Embryonic facial prominence (tissue), 1 donor: ENCODE measurements around the gene CGNL1.

Experiments used
- DNase-seq: peaks from one replicate; pipeline ENCODE4 v3.0.0-alpha.2; 2016; ENCODE audit errors: extremely low spot score

The CGNL1 gene

DNA sequence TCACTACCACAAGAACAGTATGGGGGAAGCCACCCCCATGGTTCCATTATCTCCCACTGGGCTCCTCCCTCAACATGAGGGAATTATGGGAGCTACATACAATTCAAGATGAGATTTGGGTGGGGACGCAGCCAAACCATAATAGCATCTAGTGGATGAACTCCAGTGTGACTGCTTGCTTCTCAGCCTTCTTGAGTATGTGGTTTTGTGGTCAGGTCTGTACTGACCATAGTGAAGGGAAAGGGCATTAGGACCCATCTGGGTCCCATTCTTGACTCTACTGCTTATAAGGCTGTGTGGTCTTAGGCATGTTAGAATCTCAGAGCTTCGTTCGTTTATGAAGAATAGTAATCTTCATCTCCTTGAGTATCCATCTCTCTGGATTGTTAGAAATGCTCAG, 81.4 kb downstream of the CGNL1 start:
- DNase-seq = no peak

DNA sequence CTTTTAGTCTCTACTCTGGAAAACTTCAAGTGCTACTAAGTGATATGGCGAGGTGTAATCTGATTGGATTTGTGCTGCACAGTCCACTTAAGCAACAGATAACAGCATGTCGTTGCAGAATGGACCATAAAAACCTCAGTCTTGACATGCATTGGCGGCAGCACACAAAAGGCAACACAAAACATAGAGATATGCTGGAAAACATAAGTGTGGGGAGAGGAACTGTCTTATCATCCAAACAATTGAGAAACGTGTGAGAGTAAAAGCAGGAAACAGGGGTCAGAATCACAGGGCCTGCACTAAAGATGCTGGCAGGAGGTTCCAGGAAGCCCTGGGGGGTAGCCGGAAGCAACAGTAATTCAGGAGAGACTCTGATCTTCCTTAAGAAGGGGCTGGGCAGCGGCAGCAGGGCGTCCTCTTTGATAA, 82.1 kb downstream of the CGNL1 start:
- DNase-seq = no peak

DNA sequence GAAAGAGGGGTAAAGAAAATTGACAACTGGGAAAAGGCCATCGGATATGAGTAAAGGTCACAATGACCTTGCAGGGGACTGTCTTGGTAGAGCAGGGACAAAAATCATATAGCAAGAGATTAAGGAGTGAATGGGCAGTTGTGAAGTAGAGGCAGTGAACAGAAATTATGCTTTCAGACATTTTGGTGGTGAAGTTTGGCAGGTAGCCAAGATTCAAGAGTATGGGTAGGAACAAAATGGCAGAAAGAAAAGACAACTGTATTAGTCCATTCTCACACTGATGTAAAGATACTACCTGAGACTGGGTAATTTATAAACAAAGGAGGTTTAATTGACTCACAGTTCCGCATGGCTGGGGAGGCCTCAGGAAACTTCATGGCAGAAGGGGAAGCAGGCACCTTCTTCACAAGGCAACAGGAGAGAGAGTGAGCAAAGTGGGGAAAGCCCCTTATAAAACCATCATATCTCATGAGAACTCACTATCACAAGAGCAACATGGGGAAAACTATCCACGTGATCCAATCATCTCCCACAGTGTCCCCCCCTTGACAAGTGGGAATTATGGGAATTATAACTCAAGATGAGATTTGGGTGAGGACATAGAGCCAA, 84.0 kb downstream of the CGNL1 start:
- no peak for DNase-seq

GRCh38 chr15:57461541-57461940, 85.2 kb downstream of the CGNL1 start:
- DNase-seq = no peak

DNA sequence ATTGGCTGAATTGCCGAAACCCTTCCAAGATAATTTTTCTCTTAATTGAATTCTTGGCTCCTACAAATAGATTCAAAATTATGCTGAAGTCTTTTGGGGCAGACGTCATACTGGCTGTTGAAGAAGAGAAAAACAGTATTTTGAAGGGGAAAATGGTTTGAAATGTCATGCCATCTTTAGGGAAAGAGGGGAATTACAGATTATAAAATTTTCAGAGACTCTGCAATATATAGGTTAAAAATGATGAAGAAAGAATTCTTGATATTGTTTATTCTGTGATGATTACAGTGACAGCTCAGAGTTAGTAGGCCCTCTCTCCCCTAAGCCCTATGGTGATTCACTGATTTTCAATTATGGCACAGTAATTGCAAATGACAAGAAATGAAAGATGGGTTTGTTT, 86.1 kb downstream of the CGNL1 start:
- no peak for DNase-seq

GRCh38 chr15:57463360-57463759, 87.1 kb downstream of the CGNL1 start:
- no peak for DNase-seq

DNA sequence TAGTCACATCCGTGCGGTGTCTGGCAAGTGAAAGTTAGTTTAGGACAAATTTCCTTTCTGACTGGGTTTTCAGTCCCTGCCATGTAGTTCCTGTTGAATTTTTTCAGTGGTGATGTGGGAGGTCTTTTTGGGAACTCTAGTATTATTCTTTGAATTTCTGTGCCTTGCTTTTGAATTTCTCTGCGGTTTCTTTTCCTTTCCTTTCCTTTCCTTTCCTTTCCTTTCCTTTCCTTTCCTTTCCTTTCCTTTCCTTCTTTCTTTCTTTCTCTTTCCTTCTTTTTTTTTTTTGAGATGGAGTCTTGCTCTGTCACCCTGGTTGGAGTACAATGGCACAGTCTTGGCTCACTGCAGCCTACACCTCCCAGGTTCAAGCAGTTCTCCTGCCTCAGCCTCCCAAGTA, 88.2 kb downstream of the CGNL1 start:
- DNase-seq = no peak

GRCh38 chr15:57468486-57468885, 92.2 kb downstream of the CGNL1 start:
- no peak for DNase-seq

DNA sequence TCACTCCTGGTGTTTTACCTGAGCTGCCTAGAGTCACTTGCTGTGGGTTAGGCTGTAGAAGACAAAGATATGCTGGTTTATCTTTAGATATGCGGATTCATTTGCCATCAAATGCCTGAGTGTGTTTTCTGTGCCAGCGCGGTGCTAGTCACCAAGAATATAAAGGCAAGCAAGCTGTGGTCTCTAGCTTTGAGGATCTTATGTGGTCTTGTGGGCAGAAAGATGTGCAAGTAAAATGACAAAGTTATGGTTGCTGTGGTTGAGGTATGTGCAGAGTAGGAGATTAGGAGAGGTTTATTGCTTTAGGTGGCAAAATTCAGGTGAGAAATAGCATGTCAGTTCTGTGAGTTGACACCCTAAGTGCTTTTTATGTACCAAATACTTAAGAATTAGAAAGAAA, 94.2 kb downstream of the CGNL1 start:
- no peak for DNase-seq

DNA sequence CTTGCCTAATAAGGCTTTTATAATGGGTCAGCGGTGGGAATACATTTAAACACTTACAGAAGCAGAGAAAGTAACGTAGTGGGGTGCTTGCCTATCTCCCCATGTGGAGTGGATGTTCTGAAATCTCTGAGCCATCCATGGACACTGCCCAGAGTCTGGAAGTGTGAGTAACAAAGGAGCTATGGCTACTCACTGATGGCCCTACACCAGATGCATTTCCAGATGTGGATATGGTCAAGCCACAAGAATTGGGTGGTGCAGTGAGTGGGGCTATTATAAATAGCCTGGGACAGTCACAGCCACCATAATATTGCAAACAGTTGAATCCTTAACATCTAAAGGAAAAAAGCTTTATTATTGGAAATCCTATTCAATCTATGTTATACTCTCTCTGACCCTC, 96.6 kb downstream of the CGNL1 start:
- DNase-seq = no peak

- DNase-seq = no peak
Observed at GRCh38 chr15:57476533-57476975, 100.2 kb downstream of the CGNL1 start.

DNA sequence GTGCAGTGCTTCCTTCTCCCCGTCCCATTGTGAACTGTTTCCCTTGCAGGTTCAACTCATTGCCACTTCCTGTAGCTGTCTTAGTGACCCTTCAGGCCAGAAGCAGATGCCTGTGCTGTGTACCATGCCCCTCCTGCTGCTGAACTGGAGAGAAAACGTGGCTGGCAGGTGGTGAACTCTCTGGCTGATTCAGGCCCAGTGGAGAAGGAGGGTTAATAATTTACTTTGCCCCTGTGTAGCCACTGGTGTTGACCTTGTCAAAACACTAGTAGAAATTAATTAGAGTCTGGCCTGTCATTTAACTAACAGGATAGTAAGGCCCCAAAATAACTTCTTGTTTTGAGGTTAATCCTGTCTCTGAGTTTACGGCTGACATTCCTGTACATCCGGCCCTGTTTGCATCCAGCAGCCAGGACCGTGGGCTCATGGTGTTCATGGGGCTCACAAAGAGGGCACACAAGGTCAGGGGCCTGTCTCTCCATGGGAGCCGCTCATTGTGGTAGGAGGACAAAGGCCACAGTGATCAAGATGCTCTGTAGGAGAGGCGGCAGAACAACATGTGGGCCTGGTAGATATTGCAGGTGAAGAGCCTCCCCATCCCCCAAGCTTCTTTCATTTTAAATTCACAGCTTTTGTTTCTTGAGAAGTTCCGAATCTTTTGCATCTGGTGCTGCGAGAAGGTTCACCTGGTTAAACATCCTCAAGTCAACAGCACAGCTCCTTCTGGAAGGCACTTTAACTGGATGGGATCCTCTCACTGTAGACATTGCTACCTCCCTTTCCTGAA, 101.6 kb downstream of the CGNL1 start:
- no peak for DNase-seq

DNA sequence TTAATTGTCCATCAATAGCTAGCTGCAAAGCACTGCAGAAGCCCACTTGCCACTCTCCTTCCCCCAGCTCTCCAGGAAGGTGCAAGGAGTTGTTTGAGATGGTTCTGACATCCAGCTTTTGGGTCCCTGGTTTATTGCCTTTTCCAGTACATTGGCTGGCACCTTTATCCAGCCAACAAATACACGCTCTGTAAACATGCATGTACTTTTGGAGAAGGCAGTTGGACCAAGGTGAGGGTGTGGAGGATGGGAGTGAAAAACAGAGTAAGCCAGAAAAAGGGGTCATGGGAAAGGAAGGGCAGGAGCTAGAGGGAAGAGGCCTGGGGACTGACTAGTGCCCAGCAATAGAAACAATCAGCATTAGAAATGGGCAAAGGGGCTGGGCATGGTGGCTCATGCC, 102.7 kb downstream of the CGNL1 start:
- DNase-seq = no peak

GRCh38 chr15:57481038-57481705, 104.9 kb downstream of the CGNL1 start:
- DNase-seq = no peak

GRCh38 chr15:57485869-57486268, 109.6 kb downstream of the CGNL1 start:
- no peak for DNase-seq

GRCh38 chr15:57486833-57487232, 110.5 kb downstream of the CGNL1 start:
- no peak for DNase-seq

DNA sequence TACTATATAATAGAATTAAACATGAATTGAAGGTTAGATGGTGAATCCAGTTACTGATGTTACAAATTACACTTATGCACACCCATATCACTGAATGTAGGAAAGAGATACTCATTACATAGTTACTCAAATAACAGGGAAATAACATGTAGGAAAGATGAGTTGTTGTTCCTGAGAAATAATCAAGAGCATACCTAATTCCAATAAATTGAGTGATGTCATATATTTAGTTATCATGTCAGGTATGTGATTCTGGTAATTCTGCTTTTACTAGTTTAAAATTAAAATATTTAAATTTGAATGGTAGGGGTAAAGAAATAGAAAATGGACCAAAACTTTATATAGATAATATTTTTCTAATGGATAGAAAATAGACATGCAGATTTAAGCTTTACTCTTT, 112.8 kb downstream of the CGNL1 start:
- no peak for DNase-seq

DNA sequence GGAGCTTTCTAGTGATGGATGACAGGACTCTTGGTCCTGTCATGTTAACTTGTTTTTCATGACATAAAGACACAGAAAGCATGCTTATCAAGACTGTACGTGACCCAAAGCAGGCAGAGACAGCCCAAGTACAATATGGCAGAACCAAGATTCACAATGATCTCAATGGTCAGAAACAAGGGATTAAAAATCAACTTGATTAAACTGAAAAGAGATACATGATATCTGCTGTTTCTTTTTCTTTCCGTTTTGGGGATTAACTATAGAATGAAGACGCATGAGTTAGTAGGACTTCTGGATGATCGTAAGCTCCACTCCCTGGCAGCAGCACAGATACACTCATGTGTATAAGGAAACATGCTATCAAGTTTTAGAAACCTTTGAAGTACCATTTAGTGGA, 117.0 kb downstream of the CGNL1 start:
- no peak for DNase-seq

- no peak for DNase-seq
Observed at GRCh38 chr15:57494581-57494980, 118.3 kb downstream of the CGNL1 start.

DNA sequence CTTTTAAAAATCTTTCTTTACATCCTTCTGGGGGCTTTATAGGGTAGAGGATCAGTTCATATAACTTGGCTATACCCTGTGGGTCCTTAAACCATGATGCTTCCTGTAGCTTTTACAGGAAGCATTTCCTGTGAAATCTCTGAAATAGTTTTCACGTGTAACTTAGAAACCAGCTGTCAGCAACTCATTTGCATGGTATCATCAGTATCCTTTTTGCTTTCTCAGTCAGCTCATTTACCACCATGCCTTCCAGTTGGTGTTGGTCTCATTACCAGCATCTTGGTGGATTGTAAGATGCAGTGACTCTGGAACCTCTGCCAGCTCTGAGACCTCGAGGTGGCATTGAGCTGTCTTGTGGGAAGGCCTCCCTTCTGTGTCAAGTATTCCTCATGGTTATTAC, 118.7 kb downstream of the CGNL1 start:
- no peak for DNase-seq

DNA sequence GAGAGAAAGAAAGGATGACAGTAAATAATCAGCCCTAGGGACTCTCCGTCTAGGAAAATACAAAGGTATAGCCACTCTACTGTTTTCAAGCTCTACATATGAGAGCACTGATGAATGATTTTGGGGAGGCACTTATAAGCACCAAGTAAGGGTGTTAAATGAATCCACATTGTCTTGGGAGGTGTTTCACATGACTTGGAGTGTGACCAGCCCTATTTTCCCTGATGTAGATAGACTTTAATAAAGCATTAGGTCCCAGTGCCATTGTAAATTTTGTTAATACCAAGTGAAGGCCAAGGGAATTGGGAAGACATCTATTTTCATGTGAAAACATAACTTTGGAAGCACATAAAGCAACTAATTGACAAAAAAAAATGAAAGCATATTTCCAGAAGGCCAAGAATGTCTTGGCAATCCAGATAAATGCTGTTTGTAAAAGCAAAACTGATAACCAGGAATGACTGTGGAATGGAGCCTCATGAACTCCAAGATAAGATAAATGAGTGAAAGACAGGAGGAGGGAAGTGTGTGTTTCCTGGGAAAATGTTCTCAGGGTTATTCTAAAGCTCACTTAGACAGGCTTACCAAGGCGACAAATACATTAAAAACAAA, 119.4 kb downstream of the CGNL1 start:
- no peak for DNase-seq

DNA sequence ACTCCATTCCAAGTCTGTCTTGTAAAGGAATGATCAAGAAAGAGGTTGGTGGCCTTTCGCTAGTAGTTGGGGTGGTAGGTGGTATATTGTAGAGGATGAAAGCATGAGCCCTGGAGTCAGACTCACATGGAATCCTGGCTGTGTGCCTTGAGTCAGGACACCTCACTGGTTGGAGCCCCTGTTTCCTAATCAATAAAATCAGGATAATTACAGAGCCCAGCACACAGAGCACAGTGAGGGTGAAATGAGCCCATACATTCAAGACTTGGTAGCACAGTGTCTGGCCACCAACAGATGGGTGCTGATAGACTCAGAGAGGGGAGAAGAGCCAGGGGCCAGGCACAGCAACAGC, 120.3 kb downstream of the CGNL1 start:
- DNase-seq = no peak
